HG02884 (cell line): ENCODE measurements around the gene GLA.

ENCODE experiments used
- ATAC-seq: cut with Tn5 transposase; IDR thresholded peaks from one replicate; pipeline ENCODE4 v1.9.1; 2021; ENCODE audit warnings: mild to moderate bottlenecking, moderate library complexity; ENCODE audit not compliant: unreplicated experiment

The GLA gene

GRCh38 chrX:101359966-101360365 is 47.8 kb downstream of the GLA start:
- ATAC-seq = no peak

- ATAC-seq = no peak
These were observed 50.4 kb downstream of the GLA start for GRCh38 chrX:101357166-101357795.

- no peak for ATAC-seq
These were observed 58.5 kb downstream of the GLA start for GRCh38 chrX:101349193-101349562.

DNA sequence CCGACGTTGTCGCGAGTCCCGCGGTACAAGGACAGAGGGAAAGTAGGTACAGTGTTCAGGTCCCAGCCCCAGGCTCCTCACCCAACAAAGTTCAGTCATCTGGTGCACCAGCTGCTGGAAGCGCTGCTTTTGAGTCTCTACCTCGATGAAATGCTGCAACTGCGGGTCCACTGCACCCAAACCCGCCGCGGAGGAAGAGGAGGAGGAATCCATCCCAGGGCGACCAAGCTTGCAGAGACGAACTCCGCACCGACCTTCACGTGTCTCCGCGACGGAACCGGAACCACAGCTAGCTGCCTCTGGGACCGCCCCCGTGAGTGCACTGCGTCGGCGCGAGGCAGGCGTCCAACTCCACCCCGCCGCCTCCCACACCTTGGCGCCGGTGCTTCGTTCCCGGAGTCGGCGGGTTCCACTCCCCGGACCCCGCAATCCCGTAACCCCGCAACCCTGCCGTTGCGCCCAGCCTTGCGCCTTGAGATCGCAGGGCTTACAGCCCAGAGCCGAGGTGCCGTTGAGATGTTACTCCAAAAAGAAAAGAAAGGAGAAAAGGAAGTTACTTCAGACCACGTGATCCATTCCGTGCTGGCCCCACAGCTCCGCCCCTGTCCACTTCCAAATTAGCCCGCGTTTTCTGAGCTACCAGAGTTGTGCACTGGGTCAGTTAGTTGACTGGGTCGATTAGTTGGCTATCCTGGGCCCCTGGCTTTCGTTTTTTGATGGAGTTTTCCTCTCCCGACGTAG is 59.1 kb downstream of the GLA start, which contains the start of gene TIMM8A:
Gene TIMM8A, minus strand, starts transcription at position 291 of the 741 bp plus-strand sequence. Its CDS starts 78 bp downstream, at position 213.
- peak; percentile 97 for ATAC-seq

DNA sequence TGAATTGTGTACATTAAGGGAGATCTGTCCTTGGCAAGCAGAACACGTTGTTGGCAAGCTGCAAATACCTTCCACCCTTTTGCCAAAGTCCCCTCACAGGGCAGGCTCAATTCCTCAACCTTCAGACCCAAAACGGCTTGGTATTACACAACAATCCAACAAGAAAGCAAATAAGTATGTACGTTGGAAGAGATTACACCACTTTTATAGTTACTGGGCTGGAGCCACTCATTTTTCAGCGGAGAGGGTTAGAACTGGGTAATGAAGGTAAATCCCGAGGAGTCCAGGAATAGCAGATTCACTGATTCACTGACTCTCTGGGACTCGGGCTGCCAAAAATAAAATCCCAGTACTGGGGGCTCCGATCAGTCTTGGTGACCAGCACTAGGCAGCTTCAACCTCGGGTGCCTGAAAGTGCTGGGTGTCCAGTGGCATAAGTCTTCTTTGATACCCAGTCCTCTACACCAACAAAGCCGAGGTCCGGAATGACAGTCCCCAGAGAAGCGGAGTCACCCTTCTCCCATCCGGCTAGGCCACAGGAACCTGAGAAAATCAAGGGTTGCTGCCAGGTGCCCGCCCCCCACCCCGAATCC is 59.8 kb downstream of the GLA start:
- peak; percentile 16 for ATAC-seq
